NCI-H146 treated with DMSO at 0.1 percent for 48 hours (cell line): Measurements from ENCODE around the gene GFY.

Source experiments
- DNase-seq: peaks from one replicate; lab custom pipeline; 2025; ENCODE audit not compliant: unreplicated experiment; lab: John Stamatoyannopoulos, UW

Gene GFY

GRCh38 chr19:49407482-49408015 lies 17.6 kb upstream of the GFY start:
- DNase-seq, result no peak

- DNase-seq, result no peak
These were observed 16.3 kb upstream of the GFY start for GRCh38 chr19:49408816-49409440.

- peak; percentile 19 for DNase-seq
These were observed 15.7 kb upstream of the GFY start for GRCh38 chr19:49409441-49410029.

- no peak for DNase-seq
These were observed 13.4 kb upstream of the GFY start for GRCh38 chr19:49411681-49412326.

GRCh38 chr19:49413348-49413747 lies 11.8 kb upstream of the GFY start:
- DNase-seq, result peak; percentile 84

- DNase-seq, result no peak
These were observed 10.9 kb upstream of the GFY start for GRCh38 chr19:49414256-49414655.

GRCh38 chr19:49415102-49415809 lies 9.9 kb upstream of the GFY start:
- DNase-seq, result no peak

GRCh38 chr19:49415810-49416200 lies 9.4 kb upstream of the GFY start:
- DNase-seq, result no peak

- no peak for DNase-seq
These were observed 8.1 kb upstream of the GFY start for GRCh38 chr19:49417088-49417487.

- no peak for DNase-seq
These were observed 6.7 kb upstream of the GFY start for GRCh38 chr19:49418511-49418910.

- no peak for DNase-seq
These were observed 6.0 kb upstream of the GFY start for GRCh38 chr19:49419173-49419572.

GRCh38 chr19:49420227-49420626 lies 5.0 kb upstream of the GFY start:
- no peak for DNase-seq

- DNase-seq, result peak; percentile 71
These were observed 3.9 kb upstream of the GFY start for GRCh38 chr19:49421039-49421877.

- DNase-seq, result no peak
These were observed 3.3 kb upstream of the GFY start for GRCh38 chr19:49421878-49422202.

- peak; percentile 22 for DNase-seq
These were observed 2.6 kb upstream of the GFY start for GRCh38 chr19:49422407-49423070.

GRCh38 chr19:49423071-49423984 lies 1.9 kb upstream of the GFY start, which contains the start of gene PTH2:
TSS of gene PTH2 (minus strand) at chr19:49423441. CDS start at chr19:49423339, 102 bp downstream.
- no peak for DNase-seq

- no peak for DNase-seq
These were observed 1.2 kb upstream of the GFY start for GRCh38 chr19:49423985-49424303.

GRCh38 chr19:49425922-49426592 lies 869 bp downstream of the GFY start:
- no peak for DNase-seq

GRCh38 chr19:49427339-49427738 lies 2.2 kb downstream of the GFY start:
- no peak for DNase-seq
